Stimulated activated CD4-positive, alpha-beta T cell treated with anti-CD3 and anti-CD28 coated beads, Interleukin-12 subunit alpha, Interleukin-12 subunit beta, amount 100 ng/mL, for 48 hours (primary cell): ENCODE measurements around the gene KBTBD4.
"Not testable (repeated sequence)": the region's sequence is repeated elsewhere in the genome, so short reads cannot be mapped to it uniquely, and the experiment has no call there.

ENCODE experiments used
- DNase-seq, 3 donors: peaks; one replicate each; pipeline ENCODE4 v3.0.0-alpha.2; 2020; ENCODE audit warnings: low read depth in 2 of 3, low spot score in 1 of 3

KBTBD4 gene

DNA sequence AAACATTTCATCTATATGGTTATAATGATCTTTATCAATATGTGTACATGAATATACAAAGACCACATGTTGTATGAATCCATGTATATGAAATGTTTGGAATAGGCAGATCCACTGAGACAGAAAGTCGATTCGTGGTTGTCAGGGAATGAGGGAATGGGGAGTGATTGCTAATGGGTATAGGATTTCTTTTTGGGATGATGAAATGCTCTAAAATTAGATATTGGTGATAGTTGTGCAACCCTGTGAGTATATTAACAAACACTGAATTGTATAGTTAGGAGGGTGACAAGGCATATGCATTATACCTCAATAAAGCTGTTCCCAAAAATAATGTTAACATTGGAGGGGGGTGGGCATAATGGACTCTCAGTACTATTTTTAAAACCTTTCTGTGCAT is 18.3 kb downstream of the KBTBD4 start:
- no peak for DNase-seq

DNA sequence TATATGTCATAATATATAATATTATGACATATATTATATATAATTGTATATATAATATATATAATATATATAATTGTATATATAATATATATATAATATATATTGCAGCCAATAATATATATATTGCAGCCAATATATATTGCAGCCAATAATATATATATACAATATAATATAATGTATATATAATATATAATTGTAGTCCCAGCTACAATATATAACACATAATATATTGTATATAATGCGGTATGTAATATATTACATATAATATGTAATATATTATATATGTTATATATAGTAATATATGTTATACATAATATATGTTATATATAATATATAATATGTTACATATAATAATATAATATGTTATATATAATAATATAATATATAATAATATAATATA is 20.1 kb downstream of the KBTBD4 start:
- no peak for DNase-seq

DNA sequence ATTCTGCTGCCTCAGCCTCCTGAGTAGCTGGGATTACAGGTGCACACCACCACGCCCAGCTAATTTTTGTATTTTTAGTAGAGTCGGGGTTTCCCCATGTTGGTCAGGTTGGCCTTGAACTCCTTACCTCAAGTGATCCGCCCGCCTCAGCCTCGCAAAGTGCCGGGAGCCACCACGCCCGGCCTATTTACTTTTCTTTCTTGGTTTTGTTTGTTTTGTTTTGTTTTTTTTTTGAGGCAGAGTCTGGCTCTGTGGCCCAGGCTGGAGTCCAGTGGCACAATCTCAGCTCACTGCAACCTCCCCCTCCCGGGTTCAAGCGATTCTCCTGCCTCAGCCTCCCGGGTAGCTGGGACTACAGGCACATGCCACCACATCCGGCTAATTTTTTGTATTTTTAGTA is 21.8 kb downstream of the KBTBD4 start:
- not testable (repeated sequence) for DNase-seq

GRCh38 chr11:47553406-47553743 is 25.4 kb downstream of the KBTBD4 start:
- no peak for DNase-seq

DNA sequence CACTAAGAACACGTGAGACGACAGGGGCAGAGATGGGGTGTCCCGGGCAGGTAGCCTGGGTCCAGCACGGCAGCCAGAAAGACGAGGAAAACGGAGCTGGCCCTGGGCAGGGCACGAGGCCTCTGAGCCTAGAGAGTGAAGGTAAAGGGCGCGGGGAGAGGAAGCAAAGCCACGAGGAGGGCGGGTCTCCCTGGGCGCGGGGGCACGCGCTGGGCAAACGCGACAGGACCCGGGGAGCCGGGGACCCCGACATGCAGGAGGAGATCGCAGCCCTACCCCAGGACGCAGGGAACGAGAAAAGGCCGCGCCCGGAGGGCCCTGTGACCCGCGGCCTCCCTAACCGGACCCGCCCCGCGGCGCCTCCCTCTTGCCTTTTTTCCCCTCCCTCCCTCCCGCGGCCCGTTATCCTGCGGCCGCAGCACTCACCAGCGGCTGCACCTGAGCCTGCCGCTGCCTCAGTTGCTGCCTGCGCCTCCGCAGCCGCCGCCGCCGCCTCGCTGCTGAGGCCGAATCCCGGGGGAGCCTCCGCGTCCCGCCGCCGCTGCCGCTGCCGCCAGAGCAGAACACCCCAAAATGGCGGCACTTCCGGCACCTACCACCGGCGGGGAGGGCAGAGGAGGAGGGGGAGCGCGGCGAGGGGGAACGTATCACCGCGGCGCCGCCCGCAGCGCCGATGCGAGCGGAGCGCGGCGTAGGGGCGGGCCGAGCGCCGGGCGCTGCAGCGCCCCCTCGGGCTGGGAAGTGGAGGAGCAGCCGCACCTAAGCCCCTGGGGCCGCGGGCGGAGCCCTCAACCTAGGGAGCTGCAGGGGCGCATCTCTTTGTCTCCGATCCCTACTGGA is 26.0 kb downstream of the KBTBD4 start, which contains the start of gene CELF1:
CELF1 (minus strand) TSS at position 567 of the 840 bp plus-strand sequence. CDS start 53,609 bp downstream, outside the sequence.
- DNase-seq, result peak; percentile 84 to 93 (median 86)

DNA sequence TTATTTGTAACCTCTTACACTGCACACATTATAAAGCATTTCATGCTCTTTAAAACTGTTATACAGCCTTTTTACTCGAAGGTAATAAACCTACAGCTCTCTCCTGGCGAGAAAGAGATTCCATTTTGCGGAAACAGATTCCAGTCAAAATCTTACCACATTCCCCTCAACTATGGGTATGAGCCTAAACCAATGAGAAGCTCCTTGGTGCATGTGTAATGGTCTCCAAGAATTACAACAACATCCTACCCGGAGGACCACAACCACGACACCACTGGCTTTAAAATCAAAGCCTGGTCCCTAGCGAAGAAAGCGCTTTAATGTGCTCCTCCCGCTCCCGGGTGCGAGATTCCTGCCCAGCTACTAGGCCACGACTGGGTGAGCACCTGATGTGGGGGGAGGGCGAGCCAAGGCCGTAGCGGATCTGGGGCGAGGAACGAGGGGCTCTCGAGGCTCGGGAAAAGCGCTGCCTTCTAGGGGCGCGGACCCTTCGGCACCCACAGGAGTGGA is 26.7 kb downstream of the KBTBD4 start:
- peak in 1 of 3 donors; percentile 12 for DNase-seq

GRCh38 chr11:47551086-47551485 is 27.7 kb downstream of the KBTBD4 start:
- DNase-seq, result no peak

DNA sequence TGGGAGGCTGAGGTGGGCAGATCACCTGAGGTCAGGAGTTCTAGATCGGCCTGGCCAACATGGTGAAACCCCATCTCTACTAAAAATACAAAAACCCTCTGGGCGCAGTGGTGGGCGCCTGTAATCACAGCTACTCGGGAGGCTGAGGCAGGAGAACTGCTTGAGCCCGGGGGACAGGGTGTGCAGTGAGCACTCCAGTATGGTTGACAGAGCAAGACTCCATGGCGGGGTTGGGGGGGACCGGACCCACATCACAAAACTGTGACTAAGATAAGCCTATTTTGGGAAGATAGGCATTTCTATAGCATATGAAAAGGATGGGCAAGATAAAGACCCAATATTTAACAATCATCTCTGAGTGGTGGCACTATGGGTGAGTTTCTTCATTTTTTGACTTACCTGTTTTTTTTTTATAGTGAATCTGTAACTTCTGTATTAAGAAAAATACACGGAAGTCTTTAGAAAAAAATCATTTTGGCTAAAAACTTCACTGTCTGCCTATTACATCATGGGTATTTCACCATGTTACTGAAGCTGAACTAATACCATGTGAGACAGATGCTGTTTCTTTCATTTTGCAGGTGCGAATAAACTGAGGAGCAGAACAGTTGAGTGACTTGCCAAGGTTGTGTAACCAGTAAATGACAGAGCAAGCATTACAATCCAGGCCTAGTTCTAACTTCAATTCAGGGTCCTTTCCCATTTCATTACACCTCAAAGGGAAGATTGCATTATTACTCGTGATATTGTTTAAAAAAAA is 28.3 kb downstream of the KBTBD4 start:
- no peak for DNase-seq

DNA sequence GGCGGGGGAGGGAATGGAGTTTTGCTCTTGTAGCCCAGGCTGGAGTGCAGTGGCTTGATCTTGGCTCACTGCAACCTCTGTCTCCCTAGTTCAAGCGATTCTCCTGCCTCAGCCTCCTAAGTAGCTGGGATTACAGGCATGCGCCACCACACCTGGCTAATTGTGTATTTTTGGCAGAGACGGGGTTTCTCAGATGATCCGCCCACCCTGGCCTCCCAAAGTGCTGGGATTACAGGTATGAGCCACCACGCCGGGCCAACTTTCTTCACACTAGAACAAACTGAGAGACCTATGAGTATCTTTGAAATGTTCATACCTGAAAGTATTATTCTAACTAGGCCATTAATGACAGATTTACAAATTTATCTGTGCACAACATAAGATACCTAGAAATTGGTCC is 32.5 kb downstream of the KBTBD4 start:
- DNase-seq, result not testable (repeated sequence)

DNA sequence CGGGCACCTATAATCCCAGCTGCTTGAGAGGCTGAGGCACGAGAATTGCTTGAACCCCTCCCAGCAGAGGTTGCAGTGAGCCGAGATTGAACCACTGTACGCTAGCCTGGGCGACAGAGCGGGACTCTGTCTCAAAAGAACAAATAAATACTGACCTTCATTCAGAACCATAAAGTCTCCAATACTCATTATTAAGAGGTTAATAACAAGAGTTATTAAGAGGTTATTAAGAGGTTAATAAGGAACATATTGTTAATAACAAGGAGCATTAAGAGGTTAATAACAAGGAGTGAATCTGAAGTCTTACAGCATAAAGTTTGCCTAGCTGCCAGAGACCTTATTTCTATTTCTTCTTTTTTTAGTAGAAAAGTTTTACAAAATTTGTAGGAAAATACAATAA is 33.5 kb downstream of the KBTBD4 start:
- no peak for DNase-seq

GRCh38 chr11:47541070-47541469 is 37.7 kb downstream of the KBTBD4 start:
- no peak for DNase-seq

DNA sequence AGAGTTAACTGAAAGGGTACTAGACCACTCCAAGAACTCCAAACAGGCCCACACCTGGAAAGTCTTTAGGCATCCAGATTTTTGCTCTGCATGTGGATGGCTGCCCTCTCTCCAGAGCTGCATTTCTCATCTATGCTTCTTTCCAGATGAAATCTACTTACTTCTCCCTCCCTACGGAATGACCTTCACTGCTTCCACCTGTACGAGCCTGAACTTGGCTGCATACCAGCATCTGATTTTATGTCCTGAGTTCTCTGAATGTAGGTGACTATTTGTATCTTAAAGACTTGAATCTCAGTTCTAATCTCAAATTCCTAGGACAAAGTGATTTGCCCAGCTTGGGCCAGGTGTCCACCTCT is 39.1 kb downstream of the KBTBD4 start:
- no peak for DNase-seq

DNA sequence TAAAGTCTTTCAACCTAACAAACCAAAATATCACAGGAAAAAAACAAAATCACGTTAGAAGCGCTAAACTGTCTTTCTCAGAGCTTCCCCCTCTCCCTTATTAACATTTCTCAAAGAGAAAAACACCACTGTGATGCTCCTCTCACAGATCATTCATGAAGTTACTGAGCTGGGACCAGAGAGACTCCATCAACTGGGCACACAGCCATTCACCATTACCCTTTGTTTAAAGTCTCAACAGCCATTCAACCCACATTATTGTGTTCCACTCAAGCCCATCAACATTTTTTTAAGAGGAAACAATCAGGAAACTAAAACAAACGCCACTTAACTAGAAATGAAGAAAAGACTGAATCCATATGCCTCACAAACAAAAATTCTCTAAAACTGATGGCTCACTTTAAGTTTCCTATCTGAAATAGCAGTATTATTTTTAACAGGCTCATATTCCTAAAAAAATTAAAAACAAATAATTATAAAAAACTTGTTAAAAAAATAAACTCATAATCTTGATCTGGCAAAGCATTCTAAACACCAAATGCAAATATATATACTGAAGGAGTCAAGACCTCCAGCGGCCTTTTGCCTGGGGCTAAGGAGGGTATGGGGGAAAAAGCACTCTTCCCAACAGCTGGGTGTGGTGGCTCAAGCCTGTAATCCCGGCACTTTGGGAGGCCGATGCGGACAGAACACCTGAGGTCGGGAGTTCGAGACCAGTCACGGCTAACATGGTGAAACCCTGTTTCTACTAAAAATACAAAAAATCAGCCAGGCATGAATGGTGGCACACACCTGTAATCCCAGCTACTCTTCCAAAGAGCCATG is 39.8 kb downstream of the KBTBD4 start:
- no peak for DNase-seq

- no peak for DNase-seq
Observed at GRCh38 chr11:47536915-47537314, 41.9 kb downstream of the KBTBD4 start.

GRCh38 chr11:47534704-47535251 is 44.0 kb downstream of the KBTBD4 start:
- DNase-seq, result no peak

DNA sequence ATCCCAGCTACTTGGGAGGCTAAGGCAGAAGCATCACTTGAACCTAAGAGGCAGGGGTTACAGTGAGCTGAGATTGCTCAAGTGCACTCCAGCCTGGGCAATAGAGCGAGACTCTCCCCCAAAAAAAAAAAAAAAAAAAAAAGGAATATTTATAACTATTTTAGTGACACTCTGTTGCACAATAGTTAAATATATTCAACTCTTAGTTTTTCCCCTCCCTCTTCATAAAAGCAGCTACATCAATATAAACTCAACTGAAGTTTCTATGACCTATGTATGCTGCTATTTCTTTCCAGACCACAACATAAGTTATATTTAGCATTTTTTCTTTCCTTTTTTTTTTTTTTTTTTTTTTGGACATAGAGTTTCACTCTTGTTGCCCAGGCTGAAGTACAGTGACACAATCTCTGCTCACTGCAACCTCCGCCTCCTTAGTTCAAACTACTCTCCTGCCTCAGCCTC is 45.0 kb downstream of the KBTBD4 start:
- no peak for DNase-seq

- DNase-seq, result no peak
Observed at GRCh38 chr11:47532597-47533213, 46.1 kb downstream of the KBTBD4 start.

- no peak for DNase-seq
Observed at GRCh38 chr11:47531666-47532065, 47.1 kb downstream of the KBTBD4 start.

GRCh38 chr11:47530721-47531120 is 48.0 kb downstream of the KBTBD4 start:
- not testable (repeated sequence) for DNase-seq

DNA sequence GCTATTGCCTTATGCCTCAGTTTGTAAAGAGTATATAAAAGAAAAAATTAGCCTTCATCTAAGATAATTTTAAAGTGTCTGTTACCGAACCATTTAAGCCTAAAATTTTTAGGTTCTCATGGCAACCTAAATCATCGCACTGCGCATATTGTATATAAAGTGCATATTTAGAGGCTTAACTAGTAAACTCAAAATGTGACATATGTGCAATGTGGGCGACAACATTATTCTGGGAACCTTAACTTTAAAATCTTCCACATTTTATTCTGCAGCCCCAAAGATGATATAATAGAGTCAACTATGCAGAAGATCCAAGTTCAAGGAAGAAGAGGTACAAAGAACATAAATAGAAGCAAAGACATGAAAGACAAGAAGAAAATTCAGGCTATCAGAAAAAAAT is 48.8 kb downstream of the KBTBD4 start:
- DNase-seq, result no peak

DNA sequence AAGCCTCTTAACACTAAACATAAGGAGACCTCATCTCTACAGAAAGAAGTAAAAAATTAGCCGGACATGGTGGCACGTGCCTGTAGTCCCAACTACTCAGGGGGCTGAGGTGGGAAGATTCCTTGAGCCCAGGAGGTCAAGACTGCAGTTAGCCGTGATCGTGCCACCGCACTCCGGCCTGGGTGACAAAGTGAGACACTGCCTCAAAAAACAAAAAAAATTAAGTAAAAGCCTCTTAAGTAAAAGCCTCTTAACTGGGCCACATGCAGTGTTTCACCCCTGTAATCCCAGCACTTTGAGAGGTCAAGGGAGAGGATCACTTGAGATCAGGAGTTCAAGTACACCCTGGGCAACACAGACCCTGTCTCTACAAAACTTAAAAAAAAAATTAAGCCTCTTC is 51.6 kb downstream of the KBTBD4 start:
- no peak for DNase-seq
